ES-I3 (cell line): Measurements from ENCODE around the gene IRS2.

Source experiments
- H3K36me3 ChIP-seq: 2 replicates; pipeline ENCODE4 v1.6.1; 2013; ENCODE audit warnings: mild to moderate bottlenecking, low read length, control low read depth, moderate library complexity; ENCODE audit not compliant: insufficient read depth
- H3K4me1 ChIP-seq: 2 replicates; pipeline ENCODE4 v1.6.1; 2013; ENCODE audit warnings: mild to moderate bottlenecking, control low read depth, low read length; ENCODE audit not compliant: insufficient read depth
- H3K9ac ChIP-seq: 2 replicates; pipeline ENCODE4 v1.6.1; 2013; ENCODE audit warnings: low read depth, mild to moderate bottlenecking, low read length, moderate library complexity
- H3K9me3 ChIP-seq: 2 replicates; pipeline ENCODE4 v1.6.1; 2013; ENCODE audit warnings: mild to moderate bottlenecking, low read length, moderate library complexity; ENCODE audit not compliant: control insufficient read depth, insufficient read depth

Gene IRS2

DNA sequence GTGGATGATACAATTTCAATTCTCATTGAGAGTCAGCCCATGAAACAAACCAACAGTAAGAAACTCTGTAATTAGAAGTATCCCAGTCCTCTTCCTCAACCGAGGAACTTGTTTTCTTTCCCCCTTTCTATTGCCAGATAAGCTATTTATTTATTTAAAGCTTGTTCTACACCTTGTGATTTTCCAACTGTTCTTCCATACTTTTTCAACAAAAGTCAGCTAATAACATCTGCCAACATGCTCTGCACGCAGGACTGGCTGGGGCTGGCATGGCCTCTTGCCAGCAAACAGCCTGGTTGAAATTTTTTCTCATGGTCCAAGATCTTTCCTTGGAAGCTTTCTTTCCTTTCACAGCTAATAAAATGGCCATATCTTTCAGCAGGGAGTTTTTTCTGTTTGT lies 2.9 kb upstream of the IRS2 start:
- Histone ChIP-seq H3K9ac (no peak overlapping the region), H3K9me3 (no peaks in the 10 kb centered on the region), H3K36me3 (no peaks in the 10 kb centered on the region), H3K4me1 (peaks cover 10% of the 10 kb centered on the region; the same call in 1 of the 2 replicates)

DNA sequence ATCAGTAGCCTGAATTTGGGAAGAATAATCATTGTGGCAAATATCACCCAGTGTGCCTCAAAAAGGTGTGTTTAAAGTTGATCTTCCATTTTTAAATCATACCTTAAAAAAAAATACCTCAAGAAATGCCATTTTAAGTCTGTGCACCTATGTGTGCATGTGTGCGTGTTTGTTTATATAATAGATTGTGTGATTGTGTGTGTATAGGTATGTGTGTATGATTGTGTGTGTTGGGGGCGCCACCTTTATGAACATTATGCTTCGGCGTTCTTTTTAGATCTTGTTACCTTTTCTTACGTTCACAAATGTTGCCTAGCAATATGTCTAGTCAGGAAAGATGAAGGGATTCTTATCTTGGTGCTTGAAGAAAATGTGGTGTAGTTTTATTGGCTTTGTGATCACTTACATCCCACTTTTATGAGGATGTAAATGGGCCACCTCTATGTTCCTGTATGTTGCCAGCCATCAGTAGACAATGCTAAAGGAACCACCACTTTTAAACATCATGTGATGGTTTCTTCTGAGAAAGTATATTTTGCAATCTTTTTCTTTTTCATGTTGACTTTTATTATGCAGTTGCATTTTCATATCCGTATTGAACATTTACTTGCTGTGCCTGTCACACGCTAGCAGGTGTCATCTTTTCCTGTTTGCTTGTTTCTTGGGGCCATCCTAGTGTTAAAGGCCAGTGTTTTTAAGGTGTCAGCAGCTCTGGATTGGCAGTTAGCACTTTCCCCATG lies 2.2 kb upstream of the IRS2 start:
- no peaks in the 10 kb centered on the region for H3K9me3 ChIP-seq
- H3K4me1 ChIP-seq = 0 out of 2 replicates have a peak, but pooled peaks cover 4% of the 10 kb centered on the region
- no peak overlapping the region for H3K9ac ChIP-seq
- H3K36me3 ChIP-seq = no peaks in the 10 kb centered on the region

DNA sequence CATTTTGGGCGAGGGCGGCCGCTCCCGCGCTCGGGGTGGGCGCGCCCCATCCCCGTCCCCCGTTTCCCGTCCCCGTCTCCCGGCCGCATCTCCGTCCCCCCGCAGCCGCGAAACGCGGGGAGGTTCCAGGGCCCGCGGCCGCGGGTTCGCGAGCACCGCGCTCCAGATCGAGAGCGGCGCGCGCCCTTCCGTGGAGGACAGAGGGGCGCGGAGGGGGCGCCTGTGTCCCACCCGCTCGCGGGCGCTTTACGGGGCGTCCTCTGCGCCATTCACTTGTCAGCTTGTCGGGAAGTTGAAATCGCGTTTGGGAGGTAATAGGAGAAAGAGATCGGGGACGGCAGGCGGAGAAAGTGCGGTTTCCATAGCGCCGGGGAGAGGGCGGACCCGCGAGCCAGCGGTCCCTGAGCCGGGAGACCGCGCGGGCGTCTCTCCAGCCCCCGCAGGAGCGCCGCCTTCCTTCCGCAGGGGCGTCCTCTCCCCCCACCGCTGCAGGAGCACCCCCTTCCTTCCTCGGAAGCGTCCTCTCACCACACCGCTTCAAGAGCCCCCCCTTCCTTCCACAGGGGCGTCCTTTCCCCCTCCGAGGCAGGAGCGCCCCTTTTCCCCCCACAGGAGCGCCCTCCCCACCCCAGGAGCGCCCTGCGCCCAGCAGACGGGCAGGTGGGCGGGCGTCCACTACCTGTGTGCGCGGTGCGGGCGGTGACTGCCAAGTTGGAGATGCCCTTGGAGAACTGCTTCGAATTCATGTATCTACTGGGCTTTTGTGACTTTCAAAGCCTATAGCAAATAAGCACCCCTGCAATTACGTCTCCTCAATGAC lies 962 bp upstream of the IRS2 start:
- no peaks in the 10 kb centered on the region for H3K9me3 ChIP-seq
- no peaks in the 10 kb centered on the region for H3K36me3 ChIP-seq
- peak overlapping the region; percentile 71 for H3K9ac ChIP-seq
- 0 out of 2 replicates have a peak, but pooled peaks cover 4% of the 10 kb centered on the region for H3K4me1 ChIP-seq

DNA sequence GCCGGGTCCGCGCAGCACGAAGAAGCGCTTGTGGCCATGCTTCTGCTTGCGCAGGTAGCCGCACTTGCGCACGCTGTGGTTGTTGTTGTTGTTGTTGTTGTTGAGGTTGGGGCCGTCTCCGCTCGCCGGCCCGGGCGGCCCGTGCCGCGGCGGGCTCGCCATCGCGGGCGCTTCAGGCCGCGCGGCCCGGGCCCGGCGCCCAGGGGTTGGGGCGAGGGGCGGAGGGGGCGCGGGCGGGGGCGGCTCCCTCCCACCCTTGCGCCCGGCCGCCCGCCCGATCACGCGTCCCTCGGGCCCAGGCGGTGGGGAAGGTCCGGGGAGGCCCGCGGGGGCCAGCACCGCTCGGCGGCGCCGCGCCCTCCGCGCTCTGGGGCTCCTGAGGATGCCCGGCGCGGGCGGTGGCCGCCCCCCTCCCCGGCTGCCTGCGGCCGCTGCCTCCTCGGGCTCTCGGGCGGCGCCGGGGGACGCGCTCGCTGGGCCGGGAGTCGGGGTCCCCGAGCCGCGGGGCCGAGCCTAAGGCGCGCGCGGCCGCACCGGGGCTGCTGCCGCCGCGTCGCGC lies 412 bp downstream of the IRS2 start:
- Histone ChIP-seq H3K4me1 (0 out of 2 replicates have a peak, but pooled peaks cover 2% of the 10 kb centered on the region), H3K9ac (peak overlapping the region; percentile 74), H3K9me3 (no peaks in the 10 kb centered on the region), H3K36me3 (peaks cover 4% of the 10 kb centered on the region)

DNA sequence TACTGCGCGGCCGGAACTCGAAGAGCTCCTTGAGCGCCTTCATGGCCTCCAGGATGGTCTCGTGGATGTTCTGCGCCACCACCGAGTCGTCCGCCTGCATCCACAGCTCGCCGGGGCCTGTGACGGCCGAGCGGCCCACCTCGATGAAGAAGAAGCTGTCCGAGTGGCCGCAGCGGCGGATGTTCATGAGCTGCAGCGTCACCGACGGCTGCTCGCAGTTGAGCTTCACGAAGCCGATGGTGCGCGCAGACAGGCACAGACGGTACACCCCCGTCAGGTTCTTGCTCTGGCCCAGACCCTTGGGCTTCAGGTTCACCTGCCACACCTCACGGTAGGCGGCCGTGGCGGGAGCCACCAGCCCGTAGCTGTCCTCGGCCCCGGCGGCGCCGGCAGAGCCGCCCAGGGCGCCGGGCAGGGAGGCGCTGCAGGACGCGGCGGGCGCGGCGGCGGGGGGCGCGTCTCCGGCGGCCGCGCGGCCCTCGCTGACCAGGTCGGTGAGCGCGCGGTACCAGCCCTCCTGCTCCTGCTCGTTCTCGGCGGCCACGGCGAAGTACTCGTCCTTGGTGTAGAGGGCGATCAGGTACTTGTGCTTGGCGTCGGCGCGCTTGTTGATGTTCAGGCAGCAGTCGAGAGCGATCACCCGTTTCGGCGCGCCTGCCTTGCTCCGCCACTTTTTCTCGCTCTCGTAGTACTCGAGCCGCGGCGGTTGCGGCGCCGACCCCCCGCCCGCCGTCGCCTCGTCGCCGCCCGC lies 1.1 kb downstream of the IRS2 start:
- Histone ChIP-seq H3K4me1 (0 out of 2 replicates have a peak, but pooled peaks cover 5% of the 10 kb centered on the region), H3K9ac (peak overlapping the region; percentile 74), H3K36me3 (peaks cover 8% of the 10 kb centered on the region), H3K9me3 (no peaks in the 10 kb centered on the region)

DNA sequence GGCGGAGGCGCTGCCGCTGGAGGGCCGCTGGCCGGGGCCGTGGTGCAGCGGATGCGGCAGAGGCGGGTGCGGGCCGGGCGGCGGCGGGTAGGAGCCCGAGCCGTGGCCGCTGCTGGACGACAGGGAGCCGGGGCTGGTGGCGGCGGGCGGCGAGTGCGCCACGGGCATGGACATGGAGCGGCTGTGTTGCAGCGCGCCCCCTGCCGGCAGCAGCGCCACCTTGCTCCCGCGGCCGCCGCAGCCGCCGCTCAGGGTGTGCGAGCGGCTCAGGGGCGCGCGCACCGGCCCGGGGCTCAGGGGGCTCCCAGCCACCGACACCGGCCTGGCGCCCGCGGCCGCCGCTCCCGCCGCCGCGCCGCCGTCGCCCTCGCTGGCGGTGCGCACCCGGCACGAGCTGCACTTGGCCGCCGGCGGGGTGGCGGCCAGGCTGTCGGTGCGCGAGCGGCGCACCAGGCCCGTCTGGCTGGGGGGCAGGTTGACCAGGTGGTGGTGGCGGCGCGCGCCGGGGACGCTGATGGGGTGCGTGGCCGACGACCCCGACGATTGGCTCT lies 1.7 kb downstream of the IRS2 start:
- 0 out of 2 replicates have a peak, but pooled peaks cover 5% of the 10 kb centered on the region for H3K4me1 ChIP-seq
- H3K9me3 ChIP-seq = no peaks in the 10 kb centered on the region
- H3K9ac ChIP-seq = peak overlapping the region; percentile 74
- peaks cover 8% of the 10 kb centered on the region for H3K36me3 ChIP-seq

DNA sequence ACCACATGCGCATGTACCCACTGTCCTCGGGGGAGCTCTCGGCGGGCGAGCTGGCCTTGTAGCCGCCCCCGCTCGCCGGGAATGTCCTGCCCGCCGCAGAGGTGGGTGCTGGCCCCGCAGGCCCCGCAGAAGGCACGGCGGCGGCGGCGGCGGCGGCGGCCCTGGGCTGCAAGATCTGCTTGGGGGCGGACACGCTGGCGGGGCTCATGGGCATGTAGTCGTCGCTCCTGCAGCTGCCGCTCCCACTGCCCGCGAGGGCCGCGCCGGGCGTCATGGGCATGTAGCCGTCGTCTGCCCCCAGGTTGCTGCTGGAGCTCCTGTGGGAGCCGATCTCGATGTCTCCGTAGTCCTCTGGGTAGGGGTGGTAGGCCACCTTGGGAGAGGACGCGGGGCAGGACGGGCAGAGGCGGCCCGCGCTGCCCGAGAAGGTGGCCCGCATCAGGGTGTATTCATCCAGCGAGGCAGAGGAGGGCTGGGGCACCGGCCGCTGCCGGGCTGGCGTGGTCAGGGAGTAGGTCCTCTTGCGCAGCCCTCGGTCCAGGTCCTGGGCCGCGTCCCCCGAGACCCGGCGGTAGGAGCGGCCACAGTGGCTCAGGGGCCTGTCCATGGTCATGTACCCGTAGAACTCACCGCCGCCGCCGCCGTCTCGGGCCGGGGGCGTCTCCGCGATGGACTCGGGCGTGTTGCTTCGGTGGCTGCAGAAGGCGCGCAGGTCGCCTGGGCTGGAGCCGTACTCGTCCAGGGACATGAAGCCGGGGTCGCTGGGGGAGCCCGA lies 2.4 kb downstream of the IRS2 start:
- Histone ChIP-seq H3K4me1 (peaks cover 9% of the 10 kb centered on the region), H3K9ac (peak overlapping the region; percentile 74), H3K36me3 (peaks cover 8% of the 10 kb centered on the region), H3K9me3 (no peaks in the 10 kb centered on the region)

DNA sequence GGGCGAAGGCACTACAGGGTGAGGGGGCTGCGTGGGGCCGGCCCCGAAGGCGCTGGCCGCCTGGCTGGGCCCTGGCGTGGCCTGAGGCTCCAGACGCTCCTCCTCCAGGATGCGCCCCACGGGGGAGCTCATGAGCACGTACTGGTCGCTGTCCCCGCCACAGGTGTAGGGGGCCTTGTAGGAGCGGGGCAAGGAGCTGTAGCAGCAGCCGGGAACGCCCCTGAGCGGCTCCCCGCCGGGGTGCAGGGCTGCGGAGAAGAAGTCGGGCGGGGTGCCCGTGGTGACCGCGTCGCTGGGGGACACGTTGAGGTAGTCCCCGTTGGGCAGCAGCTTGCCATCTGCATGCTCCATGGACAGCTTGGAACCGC lies 3.0 kb downstream of the IRS2 start:
- H3K4me1 ChIP-seq = peaks cover 15% of the 10 kb centered on the region
- peak overlapping the region; percentile 74; the same call in 1 of the 2 replicates for H3K9ac ChIP-seq
- H3K36me3 ChIP-seq = peaks cover 8% of the 10 kb centered on the region
- no peaks in the 10 kb centered on the region for H3K9me3 ChIP-seq

DNA sequence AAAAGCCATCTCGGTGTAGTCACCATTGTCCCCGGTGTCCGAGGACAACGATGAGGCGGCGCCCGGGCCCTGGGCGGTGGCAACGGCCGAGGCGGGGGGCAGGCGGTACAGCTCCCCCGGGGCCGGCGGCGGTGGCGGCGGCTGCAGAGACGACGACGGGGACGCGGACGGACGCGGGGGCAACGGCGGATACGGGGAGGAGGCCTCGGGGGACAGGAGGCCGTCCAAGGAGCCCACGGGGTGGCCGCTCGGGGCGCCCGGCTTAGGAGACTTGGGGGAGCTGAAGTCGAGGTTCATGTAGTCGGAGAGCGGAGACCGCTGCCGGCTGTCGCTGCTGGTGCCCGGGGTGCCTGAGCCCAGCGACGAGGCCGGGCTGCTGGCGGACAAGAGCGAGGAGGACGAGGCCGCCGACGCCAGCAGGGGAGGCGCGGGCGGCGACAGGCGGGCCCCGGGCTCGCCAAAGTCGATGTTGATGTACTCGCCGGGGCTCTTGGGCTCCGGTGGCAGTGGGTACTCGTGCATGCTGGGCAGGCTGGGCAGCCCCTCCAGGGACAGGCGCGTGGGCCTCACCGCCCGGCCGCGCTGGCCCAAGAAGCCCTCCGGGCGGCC lies 3.5 kb downstream of the IRS2 start:
- H3K36me3 ChIP-seq = peaks cover 8% of the 10 kb centered on the region
- H3K9ac ChIP-seq = no peak overlapping the region
- no peaks in the 10 kb centered on the region for H3K9me3 ChIP-seq
- peaks cover 18% of the 10 kb centered on the region for H3K4me1 ChIP-seq

DNA sequence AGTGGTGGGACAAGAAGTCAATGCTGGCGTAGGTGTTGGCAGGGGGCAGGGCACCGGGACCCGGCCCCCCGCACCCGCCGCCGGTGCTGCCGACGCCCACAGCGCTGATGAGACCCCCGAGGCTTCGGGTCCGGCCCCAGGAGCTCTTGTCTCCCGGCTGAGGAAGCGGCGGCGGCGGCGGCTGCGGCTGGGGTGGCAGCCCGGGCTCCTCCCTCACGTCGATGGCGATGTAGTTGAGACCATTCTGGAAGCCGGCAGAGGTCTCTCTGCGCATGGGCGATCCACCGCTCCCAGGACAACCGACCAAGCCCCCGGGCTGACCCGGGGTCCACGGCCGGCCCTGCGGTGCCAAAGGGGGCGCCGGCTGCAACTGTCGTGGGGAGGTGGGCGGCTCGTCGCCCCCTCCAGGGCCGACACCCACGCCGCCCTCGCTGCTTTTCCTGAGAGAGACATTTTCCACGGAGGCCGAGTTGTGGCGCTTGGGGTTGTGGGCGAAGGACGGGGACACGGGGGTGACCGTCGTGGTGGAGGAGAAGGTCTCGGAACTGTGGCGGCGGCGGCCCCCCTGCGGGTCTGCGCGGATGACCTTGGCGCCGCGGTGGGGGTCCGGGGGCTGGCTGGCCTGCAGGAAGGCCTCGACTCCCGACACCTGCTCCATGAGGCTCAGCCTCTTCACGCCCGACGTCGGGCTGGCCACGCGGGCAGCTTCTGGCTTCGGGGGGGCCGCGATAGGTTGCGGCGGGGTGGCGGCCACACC lies 4.1 kb downstream of the IRS2 start:
- Histone ChIP-seq H3K9me3 (no peaks in the 10 kb centered on the region), H3K36me3 (peaks cover 8% of the 10 kb centered on the region), H3K4me1 (peaks cover 19% of the 10 kb centered on the region), H3K9ac (no peak overlapping the region; the same call in 1 of the 2 replicates)

DNA sequence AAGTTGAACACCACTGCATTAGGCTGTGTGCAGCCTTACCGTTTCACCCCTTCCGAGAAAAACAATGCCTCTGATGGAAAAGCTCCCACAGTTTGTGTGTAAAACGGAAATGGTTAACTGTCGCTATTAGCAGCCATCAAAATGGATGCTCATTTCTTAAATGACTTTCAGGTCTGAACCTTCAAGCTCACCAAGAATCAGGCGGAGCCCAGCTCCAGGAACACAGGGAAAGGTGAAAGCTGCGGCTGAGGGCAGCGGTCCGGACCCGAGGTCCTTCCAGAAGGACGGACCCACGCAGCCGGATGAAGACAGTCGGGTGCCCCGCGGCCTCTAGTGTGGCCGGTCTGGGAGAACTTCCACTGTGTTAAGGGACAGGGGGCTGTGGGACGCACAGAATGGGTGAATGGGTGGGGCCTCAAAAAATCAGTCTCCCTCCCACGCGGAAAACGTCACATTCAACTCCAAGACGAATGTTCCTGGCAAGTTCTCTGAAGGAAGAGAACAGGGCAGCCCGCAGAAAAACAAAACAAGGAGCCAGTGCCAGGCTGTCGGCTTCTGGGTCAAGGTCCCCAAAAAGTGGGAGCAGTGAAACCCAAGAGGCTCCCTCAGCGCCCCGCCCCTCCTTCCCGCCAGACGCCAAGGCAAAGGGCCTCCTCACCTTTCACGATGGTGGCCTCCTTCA lies 4.9 kb downstream of the IRS2 start:
- Histone ChIP-seq H3K9me3 (no peaks in the 10 kb centered on the region), H3K9ac (peak overlapping the region; percentile 47; the same call in 1 of the 2 replicates), H3K36me3 (peaks cover 8% of the 10 kb centered on the region), H3K4me1 (peaks cover 19% of the 10 kb centered on the region)

DNA sequence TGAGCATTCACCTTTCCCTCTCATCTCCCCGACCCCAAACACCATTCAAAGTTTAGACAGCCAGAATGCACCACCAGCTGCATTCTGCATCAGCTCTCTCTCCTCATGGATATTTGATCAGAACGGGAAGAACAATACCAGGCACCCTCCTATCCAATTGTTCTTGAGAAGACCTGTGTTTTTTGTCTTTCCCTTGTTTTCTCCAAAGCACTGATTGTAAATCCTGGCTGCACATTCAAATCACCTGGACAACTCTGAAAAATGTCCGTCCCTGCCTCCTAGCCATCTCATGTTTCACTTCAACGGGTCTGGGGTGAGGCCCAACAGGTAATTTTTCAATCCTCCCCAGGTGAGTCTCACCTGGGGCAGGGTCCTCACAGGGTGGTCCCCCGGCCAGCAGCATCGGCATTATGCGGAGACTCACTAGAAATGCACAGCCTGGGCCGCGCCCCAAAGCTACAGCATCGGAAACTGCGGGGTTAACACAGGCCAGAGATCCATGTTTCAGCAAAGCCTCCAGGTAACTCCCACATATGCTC lies 5.5 kb downstream of the IRS2 start:
- peaks cover 19% of the 10 kb centered on the region for H3K4me1 ChIP-seq
- peaks cover 8% of the 10 kb centered on the region for H3K36me3 ChIP-seq
- no peaks in the 10 kb centered on the region for H3K9me3 ChIP-seq
- H3K9ac ChIP-seq = peak overlapping the region; percentile 47; the same call in 1 of the 2 replicates
